ENCODE measurements around the gene APRT.

The APRT gene

DNA sequence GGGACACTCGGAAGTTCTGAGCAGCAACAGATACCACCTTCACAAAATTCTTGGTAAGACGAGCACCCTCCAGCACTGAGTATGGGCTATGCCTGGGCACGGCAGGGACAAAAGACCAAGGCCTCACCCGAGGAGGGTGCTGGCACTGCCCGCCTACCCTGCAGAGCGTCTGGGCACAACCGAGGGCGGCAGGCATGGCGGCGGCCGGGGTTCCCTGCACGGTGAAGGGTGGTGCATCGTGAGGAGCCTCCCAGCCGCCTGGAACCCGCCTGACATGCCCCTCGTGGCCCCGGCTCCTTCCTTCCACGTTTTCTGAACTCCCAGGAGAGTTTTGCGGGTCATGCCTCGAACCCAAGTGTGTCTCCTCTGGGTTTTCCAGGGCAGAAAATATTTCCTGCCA lies 26.1 kb upstream of the APRT start:
- no peak for FAIRE-seq
- DNase-seq (ENCODE audit: insufficient read length, low spot score) = no peak
- TF ChIP-seq POU2F2 (IDR thresholded peaks at IDR 0.05; ENCODE audit: low read depth, low read length) (no peak), TAF1 (IDR thresholded peaks at IDR 0.05; ENCODE audit: low read depth, low read length) (no peak), SPI1 (IDR thresholded peaks at IDR 0.05; ENCODE audit: low read depth, low read length) (no peak), PAX5 (IDR thresholded peaks at IDR 0.05; ENCODE audit: insufficient read depth, low read length, severe bottlenecking) (no peak), POLR2AphosphoS5 (IDR thresholded peaks at IDR 0.05; ENCODE audit: low read depth, low read length) (no peak), POLR2A (IDR thresholded peaks at IDR 0.05; ENCODE audit: low read depth, low read length) (no peak)

DNA sequence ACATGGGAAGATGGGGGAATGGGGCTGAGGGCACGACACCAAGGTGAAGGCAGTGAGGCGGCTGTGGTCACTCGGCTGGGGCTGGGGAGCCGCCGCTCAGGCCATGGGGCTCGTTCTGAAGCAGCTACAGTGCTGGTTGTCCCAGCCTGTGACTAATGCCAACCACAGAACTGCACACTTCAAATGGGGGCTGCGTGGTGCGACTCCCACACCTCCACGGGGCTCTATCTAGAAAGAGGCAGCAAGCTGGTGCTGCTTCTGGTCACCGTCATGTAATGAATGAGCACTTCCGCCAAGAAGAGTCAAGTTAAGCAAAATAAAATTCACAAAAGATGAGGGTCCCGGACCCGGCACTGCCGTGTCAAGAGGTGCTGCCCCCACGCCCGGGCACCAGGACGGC lies 25.1 kb upstream of the APRT start:
- DNase-seq (ENCODE audit: insufficient read length, low spot score) = no peak
- no peak for FAIRE-seq
- TF ChIP-seq SPI1 (IDR thresholded peaks at IDR 0.05; ENCODE audit: low read depth, low read length) (no peak), POU2F2 (IDR thresholded peaks at IDR 0.05; ENCODE audit: low read depth, low read length) (no peak), POLR2AphosphoS5 (IDR thresholded peaks at IDR 0.05; ENCODE audit: low read depth, low read length) (no peak), PAX5 (IDR thresholded peaks at IDR 0.05; ENCODE audit: insufficient read depth, low read length, severe bottlenecking) (no peak), TAF1 (IDR thresholded peaks at IDR 0.05; ENCODE audit: low read depth, low read length) (no peak), POLR2A (IDR thresholded peaks at IDR 0.05; ENCODE audit: low read depth, low read length) (no peak)

DNA sequence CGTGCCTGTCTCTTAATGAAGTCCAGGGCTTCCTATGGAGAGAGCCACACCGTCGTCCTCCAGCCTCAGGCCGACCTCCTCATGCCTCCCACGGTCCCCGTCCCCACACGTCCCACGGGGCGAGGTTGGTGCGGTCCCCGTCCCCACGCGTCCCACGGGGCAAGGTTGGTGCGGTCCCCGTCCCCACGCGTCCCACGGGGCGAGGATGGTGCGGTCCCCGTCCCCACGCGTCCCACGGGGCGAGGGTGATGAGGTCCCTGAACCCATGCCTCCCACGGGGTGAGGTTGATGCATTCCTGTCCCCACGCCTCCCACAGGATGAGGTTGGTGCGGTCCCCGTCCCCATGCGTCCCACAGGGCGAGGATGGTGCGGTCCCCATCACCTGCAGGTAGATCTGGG lies 24.1 kb upstream of the APRT start:
- FAIRE-seq (no peak), DNase-seq (ENCODE audit: insufficient read length, low spot score) (no peak)
- no peak for TF ChIP-seq SPI1 (IDR thresholded peaks at IDR 0.05; ENCODE audit: low read depth, low read length)
- TF ChIP-seq PAX5 (IDR thresholded peaks at IDR 0.05; ENCODE audit: insufficient read depth, low read length, severe bottlenecking) = no peak
- TF ChIP-seq TAF1 (IDR thresholded peaks at IDR 0.05; ENCODE audit: low read depth, low read length) = no peak
- no peak for TF ChIP-seq POLR2AphosphoS5 (IDR thresholded peaks at IDR 0.05; ENCODE audit: low read depth, low read length)
- TF ChIP-seq POLR2A (IDR thresholded peaks at IDR 0.05; ENCODE audit: low read depth, low read length) = no peak
- no peak for TF ChIP-seq POU2F2 (IDR thresholded peaks at IDR 0.05; ENCODE audit: low read depth, low read length)

DNA sequence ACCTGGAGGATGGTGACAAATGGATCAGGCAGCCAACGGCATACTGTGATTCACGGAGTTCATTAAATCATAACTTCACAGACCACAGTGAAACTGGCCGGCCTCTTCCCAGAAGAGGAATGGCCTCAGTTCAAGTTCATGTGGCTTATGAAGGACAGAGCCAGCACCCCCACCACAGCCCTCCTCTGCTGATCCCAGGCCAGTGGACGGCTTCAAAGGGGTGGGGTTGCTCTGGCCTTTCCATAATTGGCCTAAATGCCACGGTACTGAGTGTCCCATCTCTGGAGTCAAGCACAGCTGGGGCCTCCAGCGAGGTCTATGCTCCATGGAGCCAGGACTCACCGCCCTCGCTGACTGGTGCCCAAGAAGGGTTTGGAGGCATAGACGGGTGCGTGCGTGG lies 23.7 kb upstream of the APRT start:
- FAIRE-seq = no peak
- DNase-seq (ENCODE audit: insufficient read length, low spot score) = no peak
- TF ChIP-seq TAF1 (IDR thresholded peaks at IDR 0.05; ENCODE audit: low read depth, low read length) (no peak), POLR2AphosphoS5 (IDR thresholded peaks at IDR 0.05; ENCODE audit: low read depth, low read length) (no peak), PAX5 (IDR thresholded peaks at IDR 0.05; ENCODE audit: insufficient read depth, low read length, severe bottlenecking) (no peak), POU2F2 (IDR thresholded peaks at IDR 0.05; ENCODE audit: low read depth, low read length) (no peak), SPI1 (IDR thresholded peaks at IDR 0.05; ENCODE audit: low read depth, low read length) (no peak), POLR2A (IDR thresholded peaks at IDR 0.05; ENCODE audit: low read depth, low read length) (no peak)

DNA sequence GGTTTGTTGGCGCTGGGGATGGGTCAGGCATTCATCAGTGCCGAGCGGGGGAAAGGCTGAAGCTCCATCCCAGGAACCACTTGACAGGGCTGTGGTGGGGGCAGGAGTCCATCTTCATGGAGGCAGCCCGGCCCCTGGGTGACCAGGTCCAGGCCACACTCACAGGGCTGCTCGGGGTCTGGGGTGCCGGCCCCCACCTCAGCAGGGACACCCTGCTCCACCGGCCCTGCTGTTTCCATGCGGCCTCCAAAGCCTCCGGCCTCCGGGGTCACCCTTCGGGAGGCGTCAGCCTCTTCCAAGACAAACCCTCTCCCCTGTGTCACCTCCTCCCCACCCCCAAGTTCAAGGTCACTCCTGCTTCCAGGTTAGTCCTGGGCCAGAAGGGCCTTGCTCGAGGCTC lies 22.9 kb upstream of the APRT start:
- no peak for TF ChIP-seq PAX5 (IDR thresholded peaks at IDR 0.05; ENCODE audit: insufficient read depth, low read length, severe bottlenecking)
- TF ChIP-seq POLR2A (IDR thresholded peaks at IDR 0.05; ENCODE audit: low read depth, low read length) = no peak
- TF ChIP-seq POLR2AphosphoS5 (IDR thresholded peaks at IDR 0.05; ENCODE audit: low read depth, low read length) = no peak
- TF ChIP-seq SPI1 (IDR thresholded peaks at IDR 0.05; ENCODE audit: low read depth, low read length) = no peak
- no peak for TF ChIP-seq TAF1 (IDR thresholded peaks at IDR 0.05; ENCODE audit: low read depth, low read length)
- TF ChIP-seq POU2F2 (IDR thresholded peaks at IDR 0.05; ENCODE audit: low read depth, low read length) = no peak
- FAIRE-seq (no peak), DNase-seq (ENCODE audit: insufficient read length, low spot score) (no peak)

DNA sequence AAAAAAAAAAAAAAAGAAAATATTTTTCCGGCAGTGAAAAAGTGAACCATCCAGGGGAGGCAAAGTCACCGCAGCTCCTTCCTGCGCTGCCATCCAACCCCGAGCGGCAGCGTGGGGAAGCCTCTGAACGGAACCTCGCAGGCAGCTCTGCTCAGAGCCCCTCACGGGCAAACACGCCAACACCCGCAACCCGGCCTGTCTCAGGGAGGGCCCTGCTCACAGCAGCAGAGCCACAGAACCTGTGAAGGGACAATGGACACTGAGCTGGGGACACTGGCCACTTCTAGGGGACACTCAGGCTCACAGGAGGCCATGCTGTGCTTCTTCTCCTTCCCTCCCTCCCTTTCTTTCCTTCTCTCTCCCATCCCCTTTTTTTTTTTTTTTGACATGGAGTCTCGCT lies 21.4 kb upstream of the APRT start:
- DNase-seq (ENCODE audit: insufficient read length, low spot score) (no peak), FAIRE-seq (no peak)
- TF ChIP-seq TAF1 (IDR thresholded peaks at IDR 0.05; ENCODE audit: low read depth, low read length) (no peak), POU2F2 (IDR thresholded peaks at IDR 0.05; ENCODE audit: low read depth, low read length) (no peak), PAX5 (IDR thresholded peaks at IDR 0.05; ENCODE audit: insufficient read depth, low read length, severe bottlenecking) (no peak)

DNA sequence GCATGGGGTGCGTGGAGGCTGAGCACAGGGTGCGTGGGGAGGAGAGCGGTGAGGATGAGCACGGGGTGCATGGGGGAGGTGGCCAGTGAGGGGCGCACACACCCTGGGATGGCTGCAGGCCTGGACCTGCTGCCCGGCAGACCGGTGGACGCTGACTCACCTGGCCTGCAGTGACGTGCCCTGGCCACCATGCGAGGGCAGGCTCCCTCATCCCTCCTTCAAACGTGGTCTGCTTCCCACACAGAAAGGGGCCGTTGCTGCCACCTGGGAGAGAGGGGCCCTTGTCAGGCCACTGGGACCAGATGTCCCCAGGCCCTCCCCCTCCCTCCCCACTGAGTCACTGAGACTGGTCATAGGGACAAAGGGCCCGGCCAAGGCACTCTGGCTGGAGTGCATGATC lies 20.1 kb upstream of the APRT start:
- no peak for TF ChIP-seq POLR2AphosphoS5 (IDR thresholded peaks at IDR 0.05; ENCODE audit: low read depth, low read length)
- TF ChIP-seq POLR2A (IDR thresholded peaks at IDR 0.05; ENCODE audit: low read depth, low read length) = no peak
- TF ChIP-seq TAF1 (IDR thresholded peaks at IDR 0.05; ENCODE audit: low read depth, low read length) = no peak
- no peak for TF ChIP-seq PAX5 (IDR thresholded peaks at IDR 0.05; ENCODE audit: insufficient read depth, low read length, severe bottlenecking)
- DNase-seq (ENCODE audit: insufficient read length, low spot score) = no peak
- FAIRE-seq = no peak

DNA sequence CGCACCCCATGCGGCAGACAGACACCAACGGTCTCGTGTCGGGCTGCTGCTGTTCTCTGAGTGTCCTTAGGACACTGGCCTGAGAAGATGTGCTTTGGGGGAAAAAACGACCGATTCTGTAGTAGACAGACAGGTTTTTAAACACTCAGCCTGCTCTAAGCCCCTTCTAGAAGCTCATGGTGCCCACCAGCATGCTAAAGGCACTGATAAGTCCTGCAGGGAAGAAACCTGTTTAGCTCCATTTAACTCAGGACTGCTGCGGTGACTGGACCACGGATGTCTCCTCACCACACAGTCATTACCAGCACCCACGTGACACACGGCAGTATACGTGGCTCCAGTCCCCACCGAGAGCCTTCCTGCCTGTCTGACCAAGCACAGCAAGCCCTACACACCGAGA lies 19.1 kb upstream of the APRT start:
- no peak for FAIRE-seq
- TF ChIP-seq PAX5 (IDR thresholded peaks at IDR 0.05; ENCODE audit: insufficient read depth, low read length, severe bottlenecking) = no peak
- TF ChIP-seq POU2F2 (IDR thresholded peaks at IDR 0.05; ENCODE audit: low read depth, low read length) = no peak
- no peak for TF ChIP-seq TAF1 (IDR thresholded peaks at IDR 0.05; ENCODE audit: low read depth, low read length)
- no peak for DNase-seq (ENCODE audit: insufficient read length, low spot score)

DNA sequence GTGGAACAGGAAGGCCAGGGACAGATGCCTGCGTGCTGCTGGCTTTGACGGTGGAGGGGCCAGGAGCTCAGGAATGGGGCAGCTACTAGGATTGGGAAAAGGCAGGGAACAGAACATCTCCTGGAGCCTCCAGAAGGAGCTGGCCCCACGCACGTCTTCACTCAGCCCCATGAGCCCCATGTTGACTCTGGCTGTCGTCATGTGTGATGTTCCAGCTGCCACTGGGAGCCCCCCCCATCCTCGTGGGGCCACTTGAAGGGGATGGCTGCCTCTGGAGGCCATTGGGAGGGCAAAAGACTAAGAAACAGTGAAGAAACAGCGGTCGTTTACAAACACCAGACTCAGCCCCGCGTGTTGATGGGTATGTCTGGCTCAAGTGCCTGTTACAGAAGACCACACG lies 18.5 kb upstream of the APRT start:
- DNase-seq (ENCODE audit: insufficient read length, low spot score) = no peak
- TF ChIP-seq POLR2AphosphoS5 (IDR thresholded peaks at IDR 0.05; ENCODE audit: low read depth, low read length) (no peak), PAX5 (IDR thresholded peaks at IDR 0.05; ENCODE audit: insufficient read depth, low read length, severe bottlenecking) (no peak), TAF1 (IDR thresholded peaks at IDR 0.05; ENCODE audit: low read depth, low read length) (no peak), POLR2A (IDR thresholded peaks at IDR 0.05; ENCODE audit: low read depth, low read length) (no peak), POU2F2 (IDR thresholded peaks at IDR 0.05; ENCODE audit: low read depth, low read length) (no peak), SPI1 (IDR thresholded peaks at IDR 0.05; ENCODE audit: low read depth, low read length) (no peak)
- FAIRE-seq = no peak

DNA sequence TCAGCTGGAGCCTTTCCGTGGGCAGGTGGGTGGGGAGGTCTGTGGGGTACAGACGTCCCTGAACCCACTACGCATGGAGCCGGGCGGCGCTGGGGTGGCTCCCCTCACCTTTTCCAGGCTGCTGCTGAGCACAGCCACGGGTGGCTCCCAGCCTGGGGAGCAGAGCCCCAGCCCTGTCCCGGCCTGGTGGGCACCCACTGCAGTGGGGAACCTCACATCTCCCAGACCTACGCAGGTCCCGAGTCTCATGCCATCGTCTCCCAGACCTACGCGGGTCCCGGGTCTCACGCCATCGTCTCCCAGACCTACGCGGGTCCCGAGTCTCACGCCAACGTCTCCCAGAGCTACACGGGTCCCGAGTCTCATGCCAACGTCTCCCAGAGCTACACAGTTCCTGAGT lies 17.0 kb upstream of the APRT start:
- FAIRE-seq = no peak
- TF ChIP-seq PAX5 (IDR thresholded peaks at IDR 0.05; ENCODE audit: insufficient read depth, low read length, severe bottlenecking) (no peak), SPI1 (IDR thresholded peaks at IDR 0.05; ENCODE audit: low read depth, low read length) (no peak), POU2F2 (IDR thresholded peaks at IDR 0.05; ENCODE audit: low read depth, low read length) (no peak)
- DNase-seq (ENCODE audit: insufficient read length, low spot score) = no peak

DNA sequence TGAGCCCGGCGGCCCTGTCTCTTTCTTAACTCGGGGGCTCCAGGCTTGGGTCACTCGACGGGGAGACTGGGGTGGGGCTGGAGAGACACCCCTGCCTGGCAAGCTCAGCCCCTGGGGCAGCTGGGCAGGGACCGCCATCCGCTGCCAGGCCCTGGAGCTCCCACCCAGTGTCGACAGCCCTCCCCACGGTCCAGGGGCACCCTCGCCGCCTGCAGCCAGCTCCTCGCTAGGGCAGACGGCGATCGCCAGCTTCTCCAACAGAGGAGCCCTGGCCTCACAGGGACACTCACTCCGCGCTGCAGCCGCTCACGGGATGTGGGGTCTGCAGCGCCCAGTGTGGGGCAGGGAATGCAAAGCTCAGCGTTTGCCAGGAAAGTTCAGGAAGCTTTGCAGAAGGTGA lies 16.0 kb upstream of the APRT start:
- FAIRE-seq (no peak), DNase-seq (ENCODE audit: insufficient read length, low spot score) (no peak)
- TF ChIP-seq POU2F2 (IDR thresholded peaks at IDR 0.05; ENCODE audit: low read depth, low read length) (no peak), POLR2A (IDR thresholded peaks at IDR 0.05; ENCODE audit: low read depth, low read length) (no peak), TAF1 (IDR thresholded peaks at IDR 0.05; ENCODE audit: low read depth, low read length) (no peak), SPI1 (IDR thresholded peaks at IDR 0.05; ENCODE audit: low read depth, low read length) (no peak), POLR2AphosphoS5 (IDR thresholded peaks at IDR 0.05; ENCODE audit: low read depth, low read length) (no peak), PAX5 (IDR thresholded peaks at IDR 0.05; ENCODE audit: insufficient read depth, low read length, severe bottlenecking) (no peak)
